Measurements from ENCODE around the gene KIF3B. TPM values are rescaled to one million over a fixed set of nuclear protein-coding genes. Genes with fewer than 3 reads are reported as not detected.
"Not testable (repeated sequence)": the region's sequence is repeated elsewhere in the genome, so short reads cannot be mapped to it uniquely, and the experiment has no call there.

Gene KIF3B
- total RNA-seq, 1 donor from 2014 or later: 16.9 TPM

DNA sequence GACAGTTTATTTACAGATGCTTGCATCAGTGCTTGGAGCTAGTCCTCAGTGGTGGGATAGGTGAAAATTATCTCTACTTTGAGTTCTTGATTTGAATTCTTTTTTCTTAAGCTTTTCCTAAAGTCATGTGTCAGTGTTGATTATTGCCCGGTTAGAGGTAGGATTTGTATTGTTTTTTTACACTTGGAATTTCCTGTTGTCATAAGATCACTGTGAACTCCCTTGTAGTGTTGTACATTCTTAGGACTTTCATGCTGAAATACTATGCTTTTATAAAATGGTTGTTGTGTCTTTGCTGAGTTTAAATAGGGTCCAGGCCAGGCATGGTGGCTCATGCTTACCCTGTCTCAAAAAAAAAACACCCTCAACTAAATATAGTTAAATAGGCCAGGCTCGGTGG, 101.0 kb downstream of the KIF3B start:
- intact Hi-C loops (cut with micrococcal nuclease): no loop called here

DNA sequence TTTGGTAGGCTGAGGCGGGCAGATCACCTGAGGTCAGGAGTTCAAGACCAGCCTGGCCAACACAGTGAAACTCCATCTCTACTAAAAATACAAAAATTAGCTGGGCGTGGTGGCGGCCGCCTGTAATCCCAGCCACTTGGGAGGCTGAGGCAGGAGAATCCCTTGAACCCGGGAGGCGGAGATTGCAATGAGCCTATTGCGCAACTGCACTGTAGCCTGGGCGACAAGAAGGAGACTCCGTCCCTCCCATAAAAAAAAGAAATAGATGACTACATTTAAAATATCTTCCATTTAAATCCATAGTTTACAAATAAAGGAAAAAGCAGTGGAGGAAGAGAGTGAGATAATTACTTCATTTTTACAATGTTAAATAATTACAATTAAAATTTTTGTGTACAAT, 102.6 kb downstream of the KIF3B start:
- intact Hi-C loops (cut with micrococcal nuclease): not testable (repeated sequence)

DNA sequence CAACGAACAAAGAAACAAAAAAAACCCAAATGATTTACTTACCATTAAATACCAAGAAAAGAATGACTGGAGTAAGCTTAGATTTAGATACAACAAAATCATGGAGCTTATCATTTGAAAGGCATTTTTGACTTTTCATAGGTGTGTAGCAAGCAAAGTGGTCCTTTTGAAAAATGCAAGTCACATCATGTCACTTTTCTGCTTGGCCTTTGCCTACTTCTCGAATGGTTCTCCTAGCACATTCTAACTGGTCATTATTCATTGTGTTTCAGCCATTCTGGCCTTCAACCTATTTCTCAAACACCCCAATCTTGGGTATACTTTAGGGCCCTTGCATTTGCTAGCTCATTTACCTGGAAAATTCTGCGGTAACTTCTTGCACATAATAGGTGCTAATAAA, 103.3 kb downstream of the KIF3B start:
- intact Hi-C loops (cut with micrococcal nuclease): no loop called here

DNA sequence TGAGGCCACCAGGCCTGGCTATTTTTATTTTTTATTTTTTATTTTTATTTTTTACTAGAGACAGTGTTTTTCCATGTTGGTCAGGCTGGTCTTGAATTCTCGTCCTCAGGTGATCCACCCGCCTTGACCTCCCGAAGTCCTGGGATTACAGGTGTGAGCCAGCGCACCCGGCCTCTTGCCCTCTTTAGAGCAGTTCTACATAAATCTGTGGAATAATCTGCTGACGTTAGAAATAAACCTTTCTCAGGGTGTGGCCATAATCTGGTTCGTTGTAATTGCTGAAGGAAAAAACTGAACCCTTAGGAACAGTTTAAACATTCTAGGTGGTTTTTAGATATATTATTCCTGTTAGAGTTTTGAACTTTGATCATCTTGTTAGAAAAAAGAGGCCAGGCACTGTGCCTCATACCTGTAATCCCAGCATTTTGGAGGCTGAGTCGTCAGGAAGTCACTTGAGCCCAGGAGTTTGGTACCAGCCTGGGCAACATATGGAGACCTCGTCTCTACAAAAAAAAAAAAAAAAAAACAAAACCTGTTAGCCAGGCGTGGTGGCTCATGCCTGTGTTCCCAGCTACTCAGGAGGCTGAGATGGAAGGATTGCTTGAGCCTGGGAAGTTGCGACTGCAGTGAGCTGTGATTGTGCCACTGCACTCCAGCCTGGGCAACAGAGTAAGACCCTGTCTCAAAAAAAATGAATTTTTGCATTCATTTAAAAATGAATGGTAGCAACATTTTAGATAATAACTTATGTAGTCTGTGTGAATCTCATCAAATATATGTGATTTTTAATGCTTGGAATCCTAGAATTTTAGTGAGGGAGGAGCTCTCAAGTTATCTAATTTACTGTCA, 104.9 kb downstream of the KIF3B start:
- intact Hi-C loops (cut with micrococcal nuclease): no loop called here

DNA sequence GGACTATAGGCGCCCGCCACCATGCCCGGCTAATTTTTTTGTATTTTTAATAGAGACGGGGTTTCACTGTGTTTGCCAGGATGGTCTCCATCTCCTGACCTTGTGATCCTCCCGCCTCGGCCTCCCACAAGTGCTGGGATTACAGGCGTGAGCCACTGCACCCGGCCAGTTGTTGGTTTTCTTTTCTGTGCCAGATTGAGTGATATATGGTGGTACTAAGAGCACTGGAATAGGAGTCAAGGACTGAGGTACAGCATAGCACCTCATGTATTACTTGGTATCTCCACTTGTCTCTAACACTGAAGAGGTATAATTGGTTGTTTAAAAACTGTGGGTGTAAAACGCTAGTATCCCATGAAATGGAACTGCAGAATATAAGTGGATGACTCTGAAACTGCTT, 106.0 kb downstream of the KIF3B start:
- intact Hi-C loops (cut with micrococcal nuclease): not testable (repeated sequence)

Other genes starting within 250 kb of the KIF3B start
- not detected in 2 replicates for gene HCK, start 225.4 kb upstream of the KIF3B start, total RNA-seq
- 37.0 and 37.4 TPM in 2 replicates for gene TM9SF4, start 167.9 kb upstream of the KIF3B start, total RNA-seq
- gene PLAGL2, start 69.9 kb upstream of the KIF3B start, total RNA-seq: 30.3 and 30.9 TPM in 2 replicates
- gene POFUT1, start 69.8 kb upstream of the KIF3B start, total RNA-seq: 28.8 and 30.0 TPM in 2 replicates
- gene ASXL1, start 80.7 kb downstream of the KIF3B start, total RNA-seq: 92.7 and 98.7 TPM in 2 replicates